ENCODE measurements around the gene FSTL5.

The FSTL5 gene

DNA sequence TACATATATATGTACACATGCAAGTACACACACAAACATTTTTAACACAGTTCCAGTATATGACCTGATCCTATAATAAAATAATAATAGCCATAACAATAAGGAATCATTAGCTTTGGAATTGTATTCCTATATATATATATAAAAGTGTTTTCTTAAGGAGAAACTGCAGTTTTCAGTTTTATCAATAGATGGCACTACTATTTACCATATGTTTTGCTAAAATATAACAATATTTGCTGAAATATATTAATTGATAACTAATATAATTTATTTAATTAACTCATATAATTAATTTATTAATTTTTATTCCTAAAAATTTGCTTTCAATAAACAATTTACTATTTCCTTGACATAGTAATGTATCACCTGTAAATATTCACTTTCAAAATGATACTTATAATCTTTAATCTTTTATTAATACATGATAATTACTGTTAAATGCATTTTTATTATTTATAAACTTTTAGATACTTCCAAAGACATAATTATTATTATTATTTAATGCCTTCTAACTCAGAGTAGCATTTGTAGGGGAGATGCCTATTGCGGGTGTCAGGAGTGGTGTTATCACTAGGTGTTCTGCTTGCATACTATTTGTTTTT lies 599.5 kb downstream of the FSTL5 start:
- DNase-seq: no peak

DNA sequence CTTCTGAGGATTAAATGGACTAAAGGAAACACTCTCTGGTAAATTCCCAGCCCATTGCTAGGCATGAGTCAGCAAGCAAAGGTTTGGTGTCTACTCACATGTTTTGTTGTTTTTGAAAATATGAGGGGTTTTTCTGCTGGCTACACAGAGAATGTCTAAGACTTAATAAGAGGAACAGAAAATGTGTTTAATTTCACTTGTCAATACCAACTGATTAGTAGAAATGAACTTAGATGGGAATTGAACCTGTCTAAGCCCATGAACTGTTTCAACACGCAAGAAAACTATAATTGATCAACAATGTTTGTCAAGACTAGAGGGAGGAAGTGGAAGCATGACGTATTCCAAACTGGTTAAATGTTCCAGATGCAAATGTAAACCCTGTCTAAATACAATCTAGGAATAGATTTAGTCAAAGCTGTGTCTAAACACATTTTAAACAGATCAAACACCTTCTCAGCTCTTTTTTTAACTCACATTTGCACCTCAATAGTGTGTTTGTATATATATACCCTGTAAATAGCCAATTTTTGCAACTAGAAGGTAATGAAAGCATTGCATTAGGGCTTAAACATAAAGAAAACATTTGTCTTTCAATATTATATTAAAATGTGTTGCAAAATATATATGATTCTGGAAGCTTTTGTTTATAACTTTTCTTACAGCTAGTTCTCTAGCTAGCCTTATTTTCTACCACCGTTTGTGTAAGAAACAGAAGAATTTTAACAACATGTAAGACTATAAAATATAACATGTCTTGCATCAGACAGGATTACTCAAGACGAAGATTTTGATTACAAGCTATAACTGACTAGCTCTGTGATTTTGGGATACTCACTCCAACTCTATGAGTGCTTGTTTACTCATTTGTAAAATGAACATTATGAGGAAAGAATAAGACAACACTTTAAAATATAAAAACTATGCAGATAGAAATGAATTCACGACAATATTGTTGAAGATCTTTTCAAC lies 607.8 kb downstream of the FSTL5 start:
- no peak for DNase-seq

DNA sequence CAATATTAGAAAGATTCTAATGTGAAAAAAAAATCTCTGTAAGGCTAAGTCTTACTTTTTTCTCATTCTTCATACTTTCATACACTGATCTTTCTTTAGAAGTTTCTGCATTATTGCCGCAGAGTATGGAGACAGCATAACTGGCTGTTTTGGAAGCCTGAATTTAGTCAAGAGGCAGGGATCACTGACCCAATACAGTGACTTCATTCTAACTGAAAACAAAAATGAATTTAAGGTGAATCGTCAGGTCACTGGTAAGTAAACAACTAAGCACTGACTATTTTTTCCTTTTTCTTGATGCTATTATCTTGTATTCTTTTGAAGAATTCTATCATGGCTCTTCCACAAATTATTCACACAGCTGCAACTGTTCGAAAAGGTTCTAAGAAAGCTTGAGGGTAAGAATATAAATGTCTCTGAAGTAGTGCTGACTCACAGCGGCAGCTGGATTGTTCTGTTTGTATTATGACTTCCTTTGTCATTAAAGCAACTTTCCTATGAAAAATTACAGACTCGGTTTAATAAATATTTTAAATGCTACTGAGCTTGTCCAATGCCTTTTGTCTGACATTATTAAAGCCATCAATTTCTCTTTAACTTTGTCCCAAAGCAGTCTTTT lies 609.3 kb downstream of the FSTL5 start:
- DNase-seq: no peak

DNA sequence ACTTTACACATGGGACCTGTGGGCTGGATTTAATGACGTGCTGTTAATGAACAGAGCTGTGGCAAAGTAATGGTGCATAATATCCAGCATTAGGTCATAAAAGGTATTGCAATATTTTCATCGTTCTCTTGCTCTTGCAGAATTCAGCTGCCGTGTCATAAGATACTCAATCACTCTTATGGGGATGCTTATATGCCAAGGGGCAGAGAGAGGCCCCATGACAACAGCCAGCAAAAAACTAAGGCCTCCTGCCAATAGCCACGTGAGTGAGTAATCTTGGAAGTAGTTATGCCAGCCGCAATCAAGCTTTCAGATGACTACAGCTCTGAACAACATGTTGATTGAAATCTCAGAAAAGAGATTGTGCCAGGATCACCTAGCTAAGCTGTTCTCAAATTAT lies 616.9 kb downstream of the FSTL5 start:
- no peak for DNase-seq

DNA sequence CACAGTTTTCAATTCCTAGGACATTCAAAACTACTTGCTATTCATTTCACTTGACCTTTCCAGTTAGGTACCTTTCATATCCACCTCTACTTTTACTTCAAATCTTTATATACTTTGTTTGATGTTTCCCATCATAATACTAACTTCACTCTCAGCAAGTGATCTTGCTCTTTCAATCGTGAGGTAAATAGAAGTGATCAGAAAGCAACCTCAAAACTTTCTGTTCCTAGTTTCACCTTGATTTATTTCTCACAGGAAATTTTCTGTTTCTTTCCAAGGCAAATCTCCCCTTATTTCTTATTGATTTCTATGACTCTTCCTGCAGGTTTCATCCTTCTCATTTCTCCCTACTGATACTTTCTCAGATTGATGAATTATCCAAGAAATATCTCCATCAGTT lies 623.5 kb downstream of the FSTL5 start:
- no peak for DNase-seq

DNA sequence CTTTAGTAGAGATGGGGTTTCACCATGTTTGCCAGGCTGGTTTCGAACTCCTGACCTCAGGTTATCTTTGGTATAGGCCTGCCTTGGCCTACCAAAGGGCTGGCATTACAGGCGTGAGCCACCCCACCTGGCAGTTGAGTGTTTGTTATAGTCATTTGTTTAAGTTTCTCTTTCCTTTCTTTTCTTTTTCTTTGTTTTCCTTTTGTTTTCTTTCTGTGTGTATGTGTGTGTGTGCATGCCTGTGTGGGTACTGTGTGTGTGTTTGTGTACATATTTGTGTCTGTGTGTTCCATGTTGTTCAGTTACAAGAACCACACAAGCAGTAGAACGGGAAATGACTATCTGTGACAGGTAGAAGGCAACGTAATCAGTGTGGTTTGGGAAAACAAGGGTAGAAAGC lies 624.9 kb downstream of the FSTL5 start:
- no peak for DNase-seq

DNA sequence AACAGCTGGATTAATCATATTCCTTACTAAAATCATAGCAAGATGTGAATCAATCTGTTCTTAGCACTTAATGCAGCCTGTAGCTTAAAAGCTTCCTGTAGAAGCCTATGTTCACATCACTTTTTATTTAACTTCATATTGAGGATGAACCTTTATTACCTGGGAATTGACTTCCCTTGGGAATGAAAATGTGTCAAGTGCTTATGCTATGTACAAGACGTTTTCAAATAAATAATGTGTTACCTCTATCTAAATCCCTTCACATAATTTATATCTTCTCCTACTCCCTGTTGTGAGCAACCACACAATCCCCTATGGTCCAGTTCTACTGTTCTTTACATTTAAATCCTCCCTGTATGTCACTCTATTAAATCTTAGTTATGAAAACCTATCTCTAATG lies 633.1 kb downstream of the FSTL5 start:
- no peak for DNase-seq

DNA sequence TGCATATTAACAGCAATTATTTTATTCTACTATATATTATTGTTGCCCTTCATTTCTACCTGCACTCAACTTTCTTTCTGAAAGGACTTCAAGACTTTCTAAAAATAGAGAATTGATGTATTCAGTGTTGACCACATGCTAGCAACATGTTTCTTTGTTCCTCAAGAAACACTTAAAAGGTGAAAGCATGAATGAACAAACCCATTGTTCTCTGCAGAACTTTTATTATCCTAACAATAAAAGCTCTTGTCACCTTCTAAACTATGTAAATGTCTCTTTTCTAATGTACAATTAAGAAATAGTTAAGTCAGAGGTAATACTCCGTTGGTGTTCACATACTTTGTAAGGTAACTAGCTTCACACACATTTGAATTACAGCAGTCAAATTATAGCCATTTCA lies 638.7 kb downstream of the FSTL5 start:
- no peak for DNase-seq

DNA sequence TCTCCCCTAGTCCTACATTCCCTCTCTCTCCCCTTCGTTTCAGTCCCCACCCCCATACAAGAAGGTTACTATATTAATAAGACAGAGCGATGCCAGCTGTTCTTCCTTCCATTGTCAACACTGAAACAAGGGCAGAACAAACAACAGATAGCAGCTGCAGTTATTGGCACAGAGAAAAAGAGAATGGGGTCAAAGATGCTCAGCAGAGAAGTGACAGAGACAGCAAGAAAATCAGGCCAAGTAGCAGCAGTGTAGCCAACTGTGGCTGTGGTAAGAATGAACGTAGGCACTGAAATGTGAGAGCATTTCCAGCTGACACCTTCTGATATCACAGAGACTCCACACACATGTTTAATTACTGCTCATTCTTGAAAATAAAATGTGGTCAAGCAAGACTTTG lies 641.8 kb downstream of the FSTL5 start:
- DNase-seq: no peak

DNA sequence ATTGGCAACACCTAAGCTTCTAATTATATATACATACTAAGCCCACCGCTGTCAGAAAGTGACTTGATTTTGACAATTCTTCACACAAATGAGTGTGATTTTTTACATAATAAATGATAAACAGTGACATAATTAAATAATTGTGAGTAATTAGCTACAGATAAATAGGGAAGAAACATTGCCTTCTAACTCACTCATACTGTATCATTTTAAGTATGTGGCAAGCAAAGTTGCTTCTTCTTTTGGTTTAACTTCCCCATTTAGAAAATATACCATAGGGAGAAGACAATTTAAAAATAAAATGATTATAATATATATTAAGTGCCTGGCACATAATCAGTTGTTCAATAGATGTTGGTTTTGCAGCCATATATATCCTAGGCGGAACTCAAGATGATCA lies 644.2 kb downstream of the FSTL5 start:
- DNase-seq: no peak

DNA sequence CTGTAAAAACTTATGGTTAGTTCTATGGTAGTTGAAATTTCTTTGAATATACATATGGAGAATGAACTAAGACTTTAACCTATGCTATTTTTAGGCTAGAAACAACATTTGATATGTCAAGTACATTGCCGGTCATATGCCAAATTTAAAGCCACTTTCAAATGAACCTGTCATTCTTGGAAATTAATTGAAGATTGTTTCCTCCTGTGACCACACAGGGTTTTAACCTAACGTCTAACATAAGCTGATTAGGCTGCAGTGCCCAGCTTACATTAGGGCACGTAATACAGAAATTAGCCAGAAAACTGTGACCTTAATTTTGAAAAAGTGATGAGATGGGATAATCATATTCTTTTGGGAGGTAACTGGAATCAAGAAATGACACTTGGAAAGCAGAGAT lies 645.9 kb downstream of the FSTL5 start:
- DNase-seq: no peak

DNA sequence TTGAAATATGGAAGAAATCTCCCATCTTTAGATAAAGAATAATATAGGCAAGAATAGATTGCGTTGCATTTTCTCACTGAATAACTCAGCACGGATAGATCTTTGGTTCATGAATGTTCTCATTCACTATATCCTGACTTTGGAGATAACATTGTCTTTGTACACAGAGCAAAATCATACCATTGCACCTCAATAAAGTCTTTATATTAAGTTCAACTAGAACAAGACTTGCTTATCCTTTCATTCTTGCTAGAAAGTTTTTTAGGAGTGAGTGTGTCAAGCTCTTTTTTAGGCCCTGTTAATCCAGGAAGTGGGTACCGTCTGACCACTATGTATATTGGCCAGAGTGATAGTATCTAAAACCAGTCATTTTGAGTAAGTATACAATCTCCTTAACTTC lies 658.7 kb downstream of the FSTL5 start:
- no peak for DNase-seq

DNA sequence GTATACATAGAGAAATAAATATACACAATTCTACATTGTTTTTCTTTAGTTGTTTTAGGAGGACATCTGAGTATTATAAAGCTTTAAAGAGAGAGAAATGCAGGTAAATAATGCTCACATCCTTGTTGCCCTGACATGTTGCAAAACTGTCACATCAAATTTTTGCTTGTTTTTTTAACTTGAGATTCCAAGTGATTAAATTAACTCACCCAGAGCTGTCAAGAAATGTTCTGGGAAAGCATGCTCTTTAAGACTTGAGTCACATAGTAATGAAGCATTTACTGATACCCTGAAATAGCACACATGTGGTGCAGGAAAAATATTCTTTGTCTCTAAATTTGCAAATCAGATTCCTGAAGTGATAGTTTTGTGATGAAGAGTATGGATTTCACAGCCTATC lies 665.6 kb downstream of the FSTL5 start:
- DNase-seq: no peak

DNA sequence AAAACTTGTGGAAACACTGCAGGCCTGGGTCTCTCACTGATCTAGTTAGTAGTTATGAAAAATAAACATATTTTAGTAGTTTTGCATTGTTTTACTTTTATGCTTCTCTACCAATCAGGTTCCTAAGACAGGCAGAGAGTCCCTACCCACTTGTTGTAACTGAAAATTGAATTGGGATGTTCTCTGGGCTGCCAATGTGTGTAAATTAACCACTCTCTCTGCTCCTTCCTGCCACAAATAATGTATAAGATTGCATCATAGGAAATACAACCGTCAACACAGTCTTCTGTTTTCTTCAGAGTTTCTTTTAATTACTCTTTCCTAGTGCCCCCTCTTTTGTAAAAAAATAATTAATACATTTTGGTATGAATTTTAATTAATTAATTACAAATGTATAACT lies 677.3 kb downstream of the FSTL5 start:
- DNase-seq: no peak

DNA sequence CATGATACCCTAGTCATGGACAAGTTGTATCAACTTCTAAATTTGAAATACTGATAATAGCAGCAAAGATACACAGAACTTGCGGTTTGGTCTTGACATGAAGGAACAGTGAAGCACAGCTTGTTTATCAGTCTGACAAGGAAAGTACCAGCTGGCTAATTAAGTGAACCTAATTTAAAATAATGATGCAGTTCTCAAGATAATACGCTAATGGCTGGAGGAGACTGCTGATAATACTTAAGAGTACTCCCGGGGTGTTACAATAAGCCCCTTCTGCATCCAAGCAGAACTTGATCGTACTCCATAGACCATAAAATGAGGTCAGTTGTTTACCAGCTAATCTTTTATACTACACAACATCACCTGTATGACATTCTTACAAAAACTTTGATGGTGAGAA lies 697.5 kb downstream of the FSTL5 start:
- DNase-seq: no peak

DNA sequence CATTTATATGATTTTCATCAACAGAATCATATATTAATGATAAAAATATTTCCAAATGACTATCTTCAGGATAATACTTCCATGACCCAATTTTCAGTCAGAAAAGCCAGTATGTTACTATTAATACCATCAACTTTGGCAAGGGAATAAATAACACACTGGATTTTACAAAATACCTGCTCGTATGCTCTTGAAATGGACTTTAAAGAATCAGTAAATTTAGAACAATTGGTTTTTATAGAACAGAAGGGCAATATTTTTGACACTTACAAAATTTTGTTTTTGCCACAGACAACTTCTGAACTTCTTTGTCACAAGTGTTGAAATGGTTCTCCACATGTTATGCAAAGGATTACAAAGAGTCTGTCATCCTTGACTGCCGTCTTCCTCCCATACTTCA lies 700.4 kb downstream of the FSTL5 start:
- no peak for DNase-seq

DNA sequence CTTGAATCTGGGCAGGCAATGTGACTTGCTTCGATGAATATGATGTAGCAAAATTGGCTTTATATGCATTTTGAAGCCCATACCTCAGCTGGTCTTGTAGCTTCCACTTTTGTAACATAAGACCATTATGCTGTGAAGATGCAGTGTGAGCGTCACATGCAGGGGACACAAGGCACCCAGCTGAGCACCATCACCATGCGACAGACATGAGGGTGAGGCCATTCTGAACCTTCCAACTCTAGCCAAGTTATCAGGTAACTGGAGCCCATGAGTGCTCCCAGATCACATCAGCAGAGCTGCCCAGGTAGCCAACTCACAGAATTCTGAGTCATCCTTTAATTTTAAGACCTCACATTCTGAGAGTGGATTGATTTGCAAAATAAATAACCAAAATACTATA lies 705.9 kb downstream of the FSTL5 start:
- no peak for DNase-seq

DNA sequence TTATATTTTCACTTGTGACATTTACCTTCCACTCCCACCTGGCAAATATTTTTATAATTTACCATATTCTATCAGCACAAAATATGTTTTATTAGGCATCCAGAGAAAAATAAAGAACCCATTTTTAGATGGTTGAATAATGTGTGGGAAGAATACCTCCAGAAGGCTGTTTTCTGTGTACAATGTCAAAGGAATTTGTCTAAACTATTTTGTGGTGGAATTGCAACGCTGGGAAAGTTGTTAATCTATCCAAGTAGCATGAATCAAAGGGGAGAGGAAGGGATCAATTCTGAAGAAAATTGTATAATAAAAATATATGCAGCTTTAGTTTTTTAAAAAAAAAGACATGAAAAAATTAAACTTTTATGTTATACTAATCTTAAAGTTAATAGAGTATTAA lies 706.5 kb downstream of the FSTL5 start:
- DNase-seq: no peak

DNA sequence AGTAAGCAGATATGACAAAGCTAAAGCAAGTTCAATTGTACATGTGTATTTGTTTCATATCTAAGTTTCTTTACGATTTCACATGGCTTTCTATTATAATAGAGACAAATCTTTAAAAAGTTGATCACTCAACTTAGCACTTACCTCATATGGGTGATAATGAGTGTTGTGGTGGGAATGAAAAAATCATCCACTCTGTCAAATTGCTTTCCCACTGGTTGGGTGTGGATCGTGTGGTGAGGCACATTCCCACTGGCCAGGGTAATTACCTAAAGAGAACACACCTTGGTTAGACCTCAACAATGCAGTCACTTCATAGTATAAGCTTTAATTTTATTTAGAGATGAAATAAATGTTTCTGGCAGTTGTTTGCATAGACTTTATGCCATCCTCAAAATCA lies 708.9 kb downstream of the FSTL5 start:
- no peak for DNase-seq

DNA sequence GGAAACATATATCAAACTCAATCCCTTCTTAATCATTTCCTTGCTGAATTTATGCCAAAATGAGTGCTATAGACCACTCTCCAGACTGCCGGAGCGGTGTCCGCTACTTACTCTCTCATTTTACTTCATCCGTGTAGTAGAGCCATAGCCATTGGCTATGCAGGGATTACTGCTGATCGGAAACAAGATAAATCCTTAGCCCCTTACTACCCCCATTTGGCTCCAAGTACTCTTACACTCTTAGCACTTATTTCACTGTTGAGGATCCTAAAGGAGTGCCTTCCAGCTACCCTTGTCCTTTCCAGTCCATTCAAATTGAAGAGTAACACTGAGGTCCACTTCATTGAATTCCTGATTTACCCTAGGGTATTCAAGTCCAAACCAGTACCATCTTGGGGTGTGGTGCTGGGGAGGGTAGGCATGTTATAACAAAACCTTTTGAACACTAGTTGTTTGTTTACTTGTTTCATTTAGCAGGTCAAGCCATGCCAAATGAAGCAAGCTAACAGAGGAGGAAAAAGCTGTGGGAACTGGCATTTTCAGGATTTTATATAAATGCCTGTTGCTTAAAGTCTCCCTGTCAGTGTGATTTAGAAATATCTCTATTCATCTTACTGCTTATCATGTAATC lies 715.1 kb downstream of the FSTL5 start:
- no peak for DNase-seq

DNA sequence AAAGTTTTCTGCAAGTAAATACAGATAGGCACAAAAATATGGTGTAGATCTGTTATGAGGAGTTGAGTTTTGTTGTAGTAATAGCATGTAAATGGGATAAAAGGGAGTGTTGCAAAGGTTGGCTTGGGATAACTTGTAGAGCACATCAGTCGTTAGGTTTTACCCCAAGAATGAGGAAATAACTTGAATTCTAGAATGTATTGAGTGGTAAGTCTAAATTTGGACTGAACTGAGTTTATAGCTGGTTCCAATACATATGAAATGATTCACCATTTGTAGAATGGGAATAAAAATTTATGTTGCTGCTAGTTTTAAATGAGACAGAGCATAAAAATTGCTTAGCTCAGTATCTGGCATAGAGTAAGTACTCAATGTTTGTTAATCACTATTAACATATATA lies 719.2 kb downstream of the FSTL5 start:
- no peak for DNase-seq

DNA sequence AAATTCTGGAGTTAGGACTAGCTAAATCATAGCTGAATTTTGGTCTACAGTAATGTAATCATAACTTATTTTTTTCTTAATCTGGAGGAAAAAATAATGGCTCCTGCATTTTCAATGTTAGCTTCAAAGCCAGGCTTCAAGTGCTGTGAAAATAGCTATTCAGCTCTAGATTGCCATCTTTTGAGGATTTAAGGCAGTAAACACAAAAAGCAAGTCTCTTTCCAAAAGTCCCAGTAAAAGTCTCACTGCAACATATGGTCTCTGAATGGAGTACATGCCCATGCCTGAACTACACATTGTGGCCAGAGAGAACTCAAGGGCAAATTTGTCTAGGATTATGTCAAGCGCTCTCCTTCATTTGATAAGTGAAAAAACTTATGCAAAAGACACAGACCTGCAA lies 720.9 kb downstream of the FSTL5 start:
- no peak for DNase-seq

DNA sequence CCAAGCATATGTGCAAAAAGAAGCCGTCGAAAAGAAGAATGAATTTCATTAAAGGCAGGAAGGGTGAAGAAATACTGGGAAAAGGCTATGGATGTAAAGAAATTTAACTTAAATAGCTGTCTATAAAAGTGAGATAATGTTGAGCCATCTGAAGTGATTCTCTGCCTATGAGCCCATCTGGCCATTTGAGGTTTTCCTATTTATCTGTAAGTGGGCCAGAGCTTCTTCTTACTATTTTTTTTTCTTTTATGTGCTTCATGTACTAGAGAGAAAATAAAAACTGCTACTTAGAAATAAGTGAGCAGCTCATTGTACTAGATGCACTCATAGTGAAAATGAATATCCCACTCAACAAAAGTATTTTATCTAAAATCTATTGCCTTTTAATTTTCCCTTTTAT lies 725.7 kb downstream of the FSTL5 start:
- DNase-seq: no peak
